Erythroblast (primary cell): ENCODE measurements around the gene AP2A2.

Source experiments
- GATA1 ChIP-seq: IDR thresholded peaks from 2 replicates; pipeline ENCODE4 v1.6.1; 2011; ENCODE audit warnings: low read depth, mild to moderate bottlenecking, control low read depth, low read length, moderate library complexity
- POLR2A ChIP-seq: IDR thresholded peaks from 2 replicates; pipeline ENCODE4 v1.6.1; 2011; ENCODE audit warnings: mild to moderate bottlenecking, low read length

- TF ChIP-seq POLR2A (no peak), GATA1 (no peak)
These were observed 37.0 kb downstream of the AP2A2 start for GRCh38 chr11:962688-963087.
